HEK293 (cell line): ENCODE data around the gene USP32.

Experiments
- CTCF ChIA-PET: fragments of 350-600 bp; formaldehyde crosslinking; extraction: SDS; loops from one replicate; lab custom pipeline; 2021; ENCODE audit warnings: antibody characterized with exemption; lab: Yijun Ruan, JAX
- POLR2A ChIA-PET: fragments of 300-600 bp; formaldehyde crosslinking; extraction: SDS; loops from one replicate; lab custom pipeline; 2020; ENCODE audit warnings: antibody characterized with exemption, inconsistent platforms; lab: Yijun Ruan, JAX
- H3K27ac ChIP-seq: fragments of 200-500 bp; sonication (Bioruptor generic); 2 replicates; pipeline ENCODE4 v1.5.1; 2014; ENCODE audit warnings: low read depth, low read length, control low read depth, inconsistent platforms; ENCODE audit errors: extremely low read depth
- H3K36me3 ChIP-seq, 2 experiments: fragments of 200-500 bp in 1 of 2; sonication (Bioruptor generic) in 1 of 2; 1 replicate in 1 of 2; 2 replicates in 1 of 2; pipeline ENCODE4 v1.5.1; 2014 to 2017; ENCODE audit warnings: inconsistent platforms in 2 of 2, low read length in 2 of 2; ENCODE audit not compliant: control insufficient read depth in 2 of 2, insufficient read depth in 1 of 2
- H3K4me1 ChIP-seq: fragments of 200-500 bp; sonication (Bioruptor generic); 2 replicates; pipeline ENCODE4 v1.5.1; 2014; ENCODE audit warnings: mild to moderate bottlenecking, low read length, inconsistent platforms; ENCODE audit not compliant: control insufficient read depth, insufficient read depth
- H3K4me3 ChIP-seq: 2 replicates; pipeline ENCODE4 v1.5.1; 2011; ENCODE audit warnings: low read depth, mild to moderate bottlenecking, control low read depth, low read length, moderate library complexity
- H3K9me3 ChIP-seq: fragments of 200-500 bp; sonication (Bioruptor generic); 2 replicates; pipeline ENCODE4 v1.5.1; 2014; ENCODE audit warnings: low read depth, low read length, inconsistent platforms; ENCODE audit not compliant: control insufficient read depth, insufficient read depth
- HOXD13 ChIP-seq: sonication (generic); formaldehyde crosslinking; IDR thresholded peaks from 2 replicates; pipeline ENCODE4 v1.8.0; 2022; ENCODE audit warnings: missing genetic modification reagents, borderline replicate concordance
- KLF7 ChIP-seq: fragments of 450-650 bp; formaldehyde crosslinking; IDR thresholded peaks from 2 replicates; pipeline ENCODE4 v1.5.1; 2016; ENCODE audit warnings: missing biosample characterization, missing genetic modification characterization, borderline replicate concordance
- KLF8 ChIP-seq: fragments of 450-650 bp; formaldehyde crosslinking; IDR thresholded peaks from 2 replicates; pipeline ENCODE4 v1.5.1; 2016; ENCODE audit warnings: missing biosample characterization, missing genetic modification characterization
- MYNN ChIP-seq: fragments of 450-650 bp; formaldehyde crosslinking; IDR thresholded peaks from 2 replicates; pipeline ENCODE4 v1.5.1; 2016; ENCODE audit warnings: missing biosample characterization, missing genetic modification characterization, borderline replicate concordance
- SALL2 ChIP-seq: fragments of 450-650 bp; formaldehyde crosslinking; IDR thresholded peaks from 2 replicates; pipeline ENCODE4 v1.5.0; 2017; ENCODE audit warnings: missing biosample characterization, mild to moderate bottlenecking, missing genetic modification characterization, borderline replicate concordance
- ZBTB48 ChIP-seq: fragments of 450-650 bp; formaldehyde crosslinking; IDR thresholded peaks from 2 replicates; pipeline ENCODE4 v1.5.1; 2016; ENCODE audit warnings: missing biosample characterization, missing genetic modification characterization
- ZIC2 ChIP-seq: fragments of 450-650 bp; formaldehyde crosslinking; IDR thresholded peaks from 2 replicates; pipeline ENCODE4 v1.5.1; 2016; ENCODE audit warnings: missing biosample characterization, missing genetic modification characterization
- ZNF133 ChIP-seq: fragments of 450-650 bp; formaldehyde crosslinking; IDR thresholded peaks from 2 replicates; pipeline ENCODE4 v1.5.1; 2016; ENCODE audit warnings: missing biosample characterization, missing genetic modification characterization
- ZNF16 ChIP-seq: fragments of 450-650 bp; formaldehyde crosslinking; IDR thresholded peaks from 2 replicates; pipeline ENCODE4 v1.5.1; 2016; ENCODE audit warnings: low read depth, missing biosample characterization, missing genetic modification characterization
- ZNF169 ChIP-seq: fragments of 450-650 bp; formaldehyde crosslinking; IDR thresholded peaks from 2 replicates; pipeline ENCODE4 v1.5.1; 2016; ENCODE audit warnings: missing biosample characterization, missing genetic modification characterization
- ZNF211 ChIP-seq: fragments of 450-650 bp; formaldehyde crosslinking; IDR thresholded peaks from 2 replicates; pipeline ENCODE4 v1.5.1; 2016; ENCODE audit warnings: low read depth, missing biosample characterization, missing genetic modification characterization
- ZNF239 ChIP-seq: fragments of 450-650 bp; formaldehyde crosslinking; IDR thresholded peaks from 2 replicates; pipeline ENCODE4 v1.5.1; 2016; ENCODE audit warnings: missing biosample characterization, missing genetic modification characterization
- ZNF404 ChIP-seq: fragments of 450-650 bp; formaldehyde crosslinking; IDR thresholded peaks from 2 replicates; pipeline ENCODE4 v1.5.1; 2017; ENCODE audit warnings: missing biosample characterization, missing genetic modification characterization
- ZNF426 ChIP-seq: fragments of 450-650 bp; formaldehyde crosslinking; IDR thresholded peaks from 2 replicates; pipeline ENCODE4 v1.5.1; 2017; ENCODE audit warnings: missing biosample characterization, missing genetic modification characterization, mild to moderate bottlenecking, inconsistent platforms, moderate library complexity
- ZNF473 ChIP-seq: fragments of 450-650 bp; formaldehyde crosslinking; IDR thresholded peaks from 2 replicates; pipeline ENCODE4 v1.5.1; 2017; ENCODE audit warnings: missing biosample characterization, missing genetic modification characterization
- ZNF561 ChIP-seq: fragments of 450-650 bp; IDR thresholded peaks from 2 replicates; pipeline ENCODE4 v1.5.1; 2018; ENCODE audit warnings: missing biosample characterization, missing genetic modification characterization, borderline replicate concordance
- ZNF571 ChIP-seq: fragments of 450-650 bp; formaldehyde crosslinking; IDR thresholded peaks from 2 replicates; pipeline ENCODE4 v1.5.0; 2017; ENCODE audit warnings: missing biosample characterization, missing genetic modification characterization
- ZNF670 ChIP-seq: fragments of 450-650 bp; formaldehyde crosslinking; IDR thresholded peaks from 2 replicates; pipeline ENCODE4 v1.5.1; 2016; ENCODE audit warnings: missing biosample characterization, missing genetic modification characterization, low read depth
- ZNF776 ChIP-seq: fragments of 450-650 bp; formaldehyde crosslinking; IDR thresholded peaks from 2 replicates; pipeline ENCODE4 v1.5.0; 2017; ENCODE audit warnings: missing biosample characterization, missing genetic modification characterization, borderline replicate concordance
- ZNF837 ChIP-seq: fragments of 450-650 bp; formaldehyde crosslinking; IDR thresholded peaks from 2 replicates; pipeline ENCODE4 v1.5.1; 2016; ENCODE audit warnings: missing biosample characterization, missing genetic modification characterization
- TF ChIP-seq, protein P1 (sequence below): sonication (generic); formaldehyde crosslinking; IDR thresholded peaks from 2 replicates; pipeline ENCODE4 v1.8.1; 2022; ENCODE audit warnings: mild to moderate bottlenecking, moderate library complexity, missing genetic modification reagents
- TF ChIP-seq, protein P2 (sequence below): fragments of 450-650 bp; formaldehyde crosslinking; IDR thresholded peaks from 2 replicates; pipeline ENCODE4 v1.5.1; 2016; ENCODE audit warnings: missing biosample characterization, missing genetic modification characterization, borderline replicate concordance
- TF ChIP-seq, protein P3 (sequence below): fragments of 450-650 bp; formaldehyde crosslinking; optimal IDR thresholded peaks from 2 replicates; pipeline ENCODE3; 2016; ENCODE audit warnings: missing biosample characterization, mild to moderate bottlenecking, missing genetic modification characterization
- TF ChIP-seq, protein P4 (sequence below): fragments of 450-650 bp; formaldehyde crosslinking; IDR thresholded peaks from 2 replicates; pipeline ENCODE4 v1.5.1; 2016; ENCODE audit warnings: missing biosample characterization, missing genetic modification characterization
- TF ChIP-seq, protein P5 (sequence below): fragments of 450-650 bp; formaldehyde crosslinking; IDR thresholded peaks from 2 replicates; pipeline ENCODE4 v1.5.1; 2017; ENCODE audit warnings: missing biosample characterization, missing genetic modification characterization

Gene USP32

DNA sequence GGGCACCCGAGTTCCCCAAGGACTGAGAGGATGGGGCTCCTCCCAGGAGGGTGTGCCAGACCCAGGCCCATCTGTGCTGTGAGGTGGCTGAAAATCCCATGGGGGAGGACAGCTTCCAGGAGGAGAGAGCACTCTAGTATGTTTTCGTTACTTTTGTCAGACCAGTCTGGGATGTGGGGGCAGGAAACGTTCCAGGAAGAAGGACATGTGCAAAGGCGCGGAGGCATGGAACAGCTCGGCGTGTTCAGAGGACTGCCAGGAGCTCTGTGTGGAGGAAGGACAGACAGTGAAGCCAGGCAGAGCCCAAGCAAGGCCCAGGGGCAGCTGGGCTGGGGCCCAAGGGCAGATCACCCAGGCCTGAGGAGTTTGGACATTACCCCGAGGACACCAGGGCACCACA, 235.2 kb downstream of the USP32 start (continued):
- TF ChIP-seq, protein P1, sequence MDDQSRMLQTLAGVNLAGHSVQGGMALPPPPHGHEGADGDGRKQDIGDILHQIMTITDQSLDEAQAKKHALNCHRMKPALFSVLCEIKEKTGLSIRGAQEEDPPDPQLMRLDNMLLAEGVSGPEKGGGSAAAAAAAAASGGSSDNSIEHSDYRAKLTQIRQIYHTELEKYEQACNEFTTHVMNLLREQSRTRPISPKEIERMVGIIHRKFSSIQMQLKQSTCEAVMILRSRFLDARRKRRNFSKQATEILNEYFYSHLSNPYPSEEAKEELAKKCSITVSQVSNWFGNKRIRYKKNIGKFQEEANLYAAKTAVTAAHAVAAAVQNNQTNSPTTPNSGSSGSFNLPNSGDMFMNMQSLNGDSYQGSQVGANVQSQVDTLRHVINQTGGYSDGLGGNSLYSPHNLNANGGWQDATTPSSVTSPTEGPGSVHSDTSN: no peak
- no peak for TF ChIP-seq ZNF837 (tag by site-specific recombination)
- TF ChIP-seq ZIC2 (tag by site-specific recombination): no peak

DNA sequence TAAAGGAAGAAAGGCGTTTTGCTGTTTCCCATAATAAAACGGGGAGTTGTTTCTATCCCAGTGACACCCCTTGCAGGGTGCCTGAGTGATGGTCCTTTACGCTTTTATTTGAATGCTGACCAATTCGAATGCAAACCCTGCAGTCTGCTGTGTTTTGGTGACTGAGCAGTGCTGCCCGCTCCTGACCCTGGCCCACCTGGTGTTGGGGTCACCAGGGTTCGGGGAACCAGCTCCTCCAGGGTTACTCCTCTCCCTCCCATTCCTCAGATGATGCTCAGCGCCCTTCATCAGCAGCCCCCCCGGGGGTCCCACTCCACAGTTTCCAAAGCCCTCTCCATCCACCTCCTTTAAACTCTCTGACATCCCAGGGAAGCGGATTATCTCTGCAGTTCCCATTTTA, 236.1 kb downstream of the USP32 start:
- CTCF ChIA-PET: interaction anchor here (0.8 kb wide), 1 partner anchor 14 kb away, joined by 3 read pairs; no protein-coding TSS in a partner anchor
- Histone ChIP-seq H3K27ac (no peak overlapping the region), H3K36me3 (no peaks in the 10 kb centered on the region), H3K4me3 (no peak overlapping the region), H3K4me1 (no peaks in the 10 kb centered on the region), H3K9me3 (no peaks in the 10 kb centered on the region)
- POLR2A ChIA-PET: no interaction called here
- TF ChIP-seq ZNF561 (tag by site-specific recombination) (no peak), ZNF211 (tag by site-specific recombination) (no peak), ZNF404 (tag by site-specific recombination) (no peak), ZNF16 (tag by site-specific recombination) (no peak), ZNF239 (tag by site-specific recombination) (no peak), ZNF133 (no peak)
- TF ChIP-seq, protein P2, sequence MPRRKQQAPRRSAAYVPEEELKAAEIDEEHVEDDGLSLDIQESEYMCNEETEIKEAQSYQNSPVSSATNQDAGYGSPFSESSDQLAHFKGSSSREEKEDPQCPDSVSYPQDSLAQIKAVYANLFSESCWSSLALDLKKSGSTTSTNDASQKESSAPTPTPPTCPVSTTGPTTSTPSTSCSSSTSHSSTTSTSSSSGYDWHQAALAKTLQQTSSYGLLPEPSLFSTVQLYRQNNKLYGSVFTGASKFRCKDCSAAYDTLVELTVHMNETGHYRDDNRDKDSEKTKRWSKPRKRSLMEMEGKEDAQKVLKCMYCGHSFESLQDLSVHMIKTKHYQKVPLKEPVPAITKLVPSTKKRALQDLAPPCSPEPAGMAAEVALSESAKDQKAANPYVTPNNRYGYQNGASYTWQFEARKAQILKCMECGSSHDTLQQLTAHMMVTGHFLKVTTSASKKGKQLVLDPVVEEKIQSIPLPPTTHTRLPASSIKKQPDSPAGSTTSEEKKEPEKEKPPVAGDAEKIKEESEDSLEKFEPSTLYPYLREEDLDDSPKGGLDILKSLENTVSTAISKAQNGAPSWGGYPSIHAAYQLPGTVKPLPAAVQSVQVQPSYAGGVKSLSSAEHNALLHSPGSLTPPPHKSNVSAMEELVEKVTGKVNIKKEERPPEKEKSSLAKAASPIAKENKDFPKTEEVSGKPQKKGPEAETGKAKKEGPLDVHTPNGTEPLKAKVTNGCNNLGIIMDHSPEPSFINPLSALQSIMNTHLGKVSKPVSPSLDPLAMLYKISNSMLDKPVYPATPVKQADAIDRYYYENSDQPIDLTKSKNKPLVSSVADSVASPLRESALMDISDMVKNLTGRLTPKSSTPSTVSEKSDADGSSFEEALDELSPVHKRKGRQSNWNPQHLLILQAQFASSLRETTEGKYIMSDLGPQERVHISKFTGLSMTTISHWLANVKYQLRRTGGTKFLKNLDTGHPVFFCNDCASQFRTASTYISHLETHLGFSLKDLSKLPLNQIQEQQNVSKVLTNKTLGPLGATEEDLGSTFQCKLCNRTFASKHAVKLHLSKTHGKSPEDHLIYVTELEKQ (tag by site-specific recombination): no peak
- TF ChIP-seq, protein P3, sequence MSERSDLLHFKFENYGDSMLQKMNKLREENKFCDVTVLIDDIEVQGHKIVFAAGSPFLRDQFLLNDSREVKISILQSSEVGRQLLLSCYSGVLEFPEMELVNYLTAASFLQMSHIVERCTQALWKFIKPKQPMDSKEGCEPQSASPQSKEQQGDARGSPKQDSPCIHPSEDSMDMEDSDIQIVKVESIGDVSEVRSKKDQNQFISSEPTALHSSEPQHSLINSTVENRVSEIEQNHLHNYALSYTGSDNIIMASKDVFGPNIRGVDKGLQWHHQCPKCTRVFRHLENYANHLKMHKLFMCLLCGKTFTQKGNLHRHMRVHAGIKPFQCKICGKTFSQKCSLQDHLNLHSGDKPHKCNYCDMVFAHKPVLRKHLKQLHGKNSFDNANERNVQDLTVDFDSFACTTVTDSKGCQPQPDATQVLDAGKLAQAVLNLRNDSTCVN (tag by site-specific recombination): no peak

DNA sequence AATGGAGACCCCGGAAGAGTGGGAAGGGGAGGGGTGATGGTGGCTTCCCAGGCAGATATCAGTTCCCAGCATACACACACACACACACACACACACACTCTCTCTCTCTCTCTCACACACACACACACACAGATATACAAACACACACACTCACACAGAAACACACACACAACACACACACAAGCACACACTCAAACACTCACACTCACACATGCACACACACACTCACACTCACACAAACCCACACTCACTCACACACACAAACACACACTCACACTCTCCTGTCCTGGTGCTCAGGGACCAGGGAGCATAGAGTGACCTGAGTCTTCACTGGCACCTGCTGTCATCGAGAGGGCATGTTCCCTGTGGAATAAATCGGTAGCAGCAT, 236.5 kb downstream of the USP32 start:
- Histone ChIP-seq H3K36me3 (no peaks in the 10 kb centered on the region), H3K9me3 (no peaks in the 10 kb centered on the region), H3K4me1 (no peaks in the 10 kb centered on the region), H3K4me3 (no peak overlapping the region), H3K27ac (no peak overlapping the region)
- ChIA-PET POLR2A (no interaction called here), CTCF (no interaction called here)
- TF ChIP-seq MYNN (tag by site-specific recombination) (0 out of 2 replicates have a peak, but pooled peaks have one; percentile 35), ZBTB48 (tag by site-specific recombination) (peak; percentile 79), ZNF426 (tag by site-specific recombination) (no peak), ZNF571 (0 out of 2 replicates have a peak, but pooled peaks have one; percentile 52), HOXD13 (no peak), SALL2 (tag by site-specific recombination) (0 out of 2 replicates have a peak, but pooled peaks have one; percentile 76), ZNF670 (0 out of 2 replicates have a peak, but pooled peaks have one; percentile 36), KLF8 (tag by site-specific recombination) (no peak), ZNF776 (tag by site-specific recombination) (peak; percentile 78; the same call in 1 of the 2 replicates), KLF7 (no peak), ZNF473 (tag by site-specific recombination) (peak; percentile 66; the same call in 1 of the 2 replicates), ZNF169 (0 out of 2 replicates have a peak, but pooled peaks have one; percentile 58)
- TF ChIP-seq, protein P4, sequence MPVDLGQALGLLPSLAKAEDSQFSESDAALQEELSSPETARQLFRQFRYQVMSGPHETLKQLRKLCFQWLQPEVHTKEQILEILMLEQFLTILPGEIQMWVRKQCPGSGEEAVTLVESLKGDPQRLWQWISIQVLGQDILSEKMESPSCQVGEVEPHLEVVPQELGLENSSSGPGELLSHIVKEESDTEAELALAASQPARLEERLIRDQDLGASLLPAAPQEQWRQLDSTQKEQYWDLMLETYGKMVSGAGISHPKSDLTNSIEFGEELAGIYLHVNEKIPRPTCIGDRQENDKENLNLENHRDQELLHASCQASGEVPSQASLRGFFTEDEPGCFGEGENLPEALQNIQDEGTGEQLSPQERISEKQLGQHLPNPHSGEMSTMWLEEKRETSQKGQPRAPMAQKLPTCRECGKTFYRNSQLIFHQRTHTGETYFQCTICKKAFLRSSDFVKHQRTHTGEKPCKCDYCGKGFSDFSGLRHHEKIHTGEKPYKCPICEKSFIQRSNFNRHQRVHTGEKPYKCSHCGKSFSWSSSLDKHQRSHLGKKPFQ: peak; percentile 78
- TF ChIP-seq, protein P5, sequence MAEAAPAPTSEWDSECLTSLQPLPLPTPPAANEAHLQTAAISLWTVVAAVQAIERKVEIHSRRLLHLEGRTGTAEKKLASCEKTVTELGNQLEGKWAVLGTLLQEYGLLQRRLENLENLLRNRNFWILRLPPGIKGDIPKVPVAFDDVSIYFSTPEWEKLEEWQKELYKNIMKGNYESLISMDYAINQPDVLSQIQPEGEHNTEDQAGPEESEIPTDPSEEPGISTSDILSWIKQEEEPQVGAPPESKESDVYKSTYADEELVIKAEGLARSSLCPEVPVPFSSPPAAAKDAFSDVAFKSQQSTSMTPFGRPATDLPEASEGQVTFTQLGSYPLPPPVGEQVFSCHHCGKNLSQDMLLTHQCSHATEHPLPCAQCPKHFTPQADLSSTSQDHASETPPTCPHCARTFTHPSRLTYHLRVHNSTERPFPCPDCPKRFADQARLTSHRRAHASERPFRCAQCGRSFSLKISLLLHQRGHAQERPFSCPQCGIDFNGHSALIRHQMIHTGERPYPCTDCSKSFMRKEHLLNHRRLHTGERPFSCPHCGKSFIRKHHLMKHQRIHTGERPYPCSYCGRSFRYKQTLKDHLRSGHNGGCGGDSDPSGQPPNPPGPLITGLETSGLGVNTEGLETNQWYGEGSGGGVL (tag by site-specific recombination): peak; percentile 37; the same call in 1 of the 2 replicates
